AG04449 (cell line): ENCODE results near the gene VAPA.
"Not testable (repeated sequence)": the region's sequence is repeated elsewhere in the genome, so short reads cannot be mapped to it uniquely, and the experiment has no call there.

Experiments used
- CTCF ChIA-PET: fragments of 350-600 bp; formaldehyde crosslinking; extraction: SDS; loops from one replicate; lab custom pipeline; 2021; ENCODE audit warnings: antibody characterized with exemption; lab: Yijun Ruan, JAX
- POLR2A ChIA-PET: fragments of 400-600, 350-600 bp; formaldehyde crosslinking; extraction: SDS; loops from one replicate; lab custom pipeline; 2020; ENCODE audit warnings: antibody characterized with exemption, inconsistent platforms; lab: Yijun Ruan, JAX
- DNase-seq: peaks from one replicate; pipeline ENCODE4 v3.0.0-alpha.2; 2010; ENCODE audit warnings: low read depth, low spot score
- H3K4me3 ChIP-seq: 2 replicates; pipeline ENCODE4 v1.5.1; 2011; ENCODE audit warnings: low read depth, mild to moderate bottlenecking, control low read depth, low read length
- CTCF ChIP-seq: IDR thresholded peaks from one replicate; pipeline ENCODE4 v1.5.1; 2011; ENCODE audit warnings: mild to moderate bottlenecking, moderate library complexity, low read length, control low read depth, inconsistent platforms; ENCODE audit not compliant: insufficient read depth; ENCODE audit errors: missing control alignments

Gene VAPA

DNA sequence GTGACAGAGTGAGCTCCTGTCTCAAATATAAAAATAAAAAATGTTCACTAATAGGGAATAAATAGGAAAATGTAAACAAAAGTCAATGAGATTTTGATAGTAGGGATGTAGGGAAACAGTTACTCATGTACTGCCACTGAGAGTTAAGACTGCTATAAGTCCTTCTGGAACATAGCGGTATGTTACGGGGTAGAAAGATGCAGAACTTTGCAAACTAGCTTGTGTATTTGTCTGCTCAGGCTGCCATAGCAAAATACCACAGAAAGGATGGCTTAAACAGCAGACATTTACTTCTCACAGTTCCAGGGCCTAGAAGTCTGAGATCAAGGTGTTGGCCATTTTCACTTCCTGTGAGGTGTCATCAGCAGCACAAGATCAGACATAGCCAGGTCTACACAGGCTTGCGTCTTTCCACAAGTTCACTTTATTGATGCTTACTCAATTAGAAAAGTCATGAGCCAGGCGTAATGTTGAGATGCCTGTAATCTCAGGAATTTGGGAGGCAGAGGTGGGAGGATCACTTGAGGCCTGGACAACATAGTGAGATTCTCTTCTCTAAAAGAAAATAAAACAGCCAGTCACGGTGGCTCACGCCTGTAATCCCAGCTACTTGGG is 19.3 kb upstream of the VAPA start:
- ChIA-PET POLR2A (no interaction called here), CTCF (no interaction called here)
- no peak for TF ChIP-seq CTCF
- no peak for DNase-seq
- no peak overlapping the region for H3K4me3 ChIP-seq

GRCh38 chr18:9897129-9897528 is 16.7 kb upstream of the VAPA start:
- DNase-seq: no peak
- TF ChIP-seq CTCF: no peak
- POLR2A ChIA-PET: no interaction called here
- CTCF ChIA-PET: interaction anchor here (1.2 kb wide), 1 partner anchor 213 kb away, joined by 3 read pairs; no protein-coding TSS in a partner anchor
- H3K4me3 ChIP-seq: no peak overlapping the region

- CTCF ChIA-PET: interaction anchor here (1.2 to 1.5 kb wide), 2 partner anchors 12 to 213 kb away, joined by 3 read pairs; partner anchors contain the start of gene TXNDC2
- POLR2A ChIA-PET: not testable (repeated sequence)
Observed at GRCh38 chr18:9897787-9898291, 16.0 kb upstream of the VAPA start.

GRCh38 chr18:9898792-9899549 is 14.8 kb upstream of the VAPA start:
- no peak overlapping the region for H3K4me3 ChIP-seq
- POLR2A ChIA-PET: no interaction called here
- CTCF ChIA-PET: interaction anchor here (1.5 kb wide), 1 partner anchor 13 kb away, joined by 3 read pairs; the partner anchor contains the start of gene TXNDC2
- no peak for TF ChIP-seq CTCF
- DNase-seq: no peak

More at GRCh38 chr18:9897787-9898291, 16.0 kb upstream of the VAPA start:
- DNase-seq, H3K4me3 ChIP-seq: not testable (repeated sequence)

GRCh38 chr18:9899550-9899930 is 14.3 kb upstream of the VAPA start:
- POLR2A ChIA-PET, H3K4me3 ChIP-seq, DNase-seq: not testable (repeated sequence)
- CTCF ChIA-PET: interaction anchor here (1.5 kb wide), 1 partner anchor 14 kb away, joined by 3 read pairs; the partner anchor contains the start of gene TXNDC2

DNA sequence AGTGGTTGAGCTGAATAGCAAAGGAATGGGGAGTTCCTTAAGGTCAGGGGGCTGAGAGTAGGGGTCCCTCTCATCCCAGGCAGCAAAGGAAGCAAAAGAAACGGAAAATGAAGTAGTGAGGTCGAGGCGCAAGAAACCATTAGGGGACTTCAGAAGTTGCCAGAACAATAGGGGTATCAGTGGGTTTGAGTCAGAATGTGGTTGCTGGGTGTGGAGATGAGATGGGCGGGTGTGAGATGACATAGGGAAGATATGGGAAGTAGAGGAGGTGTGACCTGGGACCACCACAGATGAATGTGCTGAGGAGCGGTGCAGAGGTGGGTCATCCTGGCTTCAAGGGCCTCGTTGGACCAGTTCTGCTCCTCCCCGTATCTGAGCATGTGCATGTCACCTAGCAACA is 13.1 kb upstream of the VAPA start:
- ChIA-PET POLR2A (no interaction called here), CTCF (no interaction called here)
- no peak overlapping the region for H3K4me3 ChIP-seq
- TF ChIP-seq CTCF: no peak
- DNase-seq: no peak

GRCh38 chr18:9901377-9901776 is 12.4 kb upstream of the VAPA start:
- no peak overlapping the region for H3K4me3 ChIP-seq
- ChIA-PET POLR2A (no interaction called here), CTCF (no interaction called here)
- no peak for DNase-seq
- TF ChIP-seq CTCF: no peak

DNA sequence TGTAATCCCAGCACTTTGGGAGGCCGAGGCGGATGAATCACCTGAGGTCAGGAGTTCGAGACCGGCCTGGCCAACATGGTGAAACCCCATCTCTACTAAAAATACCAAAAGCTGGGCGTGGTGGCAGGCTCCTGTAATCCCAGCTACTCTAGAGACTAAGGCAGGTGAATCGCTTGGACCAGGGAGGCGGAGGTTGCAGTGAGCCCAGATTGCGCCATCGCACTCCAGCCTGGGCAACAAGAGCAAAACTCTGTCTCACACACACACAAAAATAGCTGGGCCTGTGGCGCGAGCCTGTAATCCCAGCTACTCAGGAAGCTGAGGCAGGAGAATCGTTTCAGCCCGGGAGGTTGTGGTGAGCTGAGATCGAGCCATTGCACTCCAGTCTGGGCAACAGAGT is 11.6 kb upstream of the VAPA start:
- CTCF ChIA-PET, H3K4me3 ChIP-seq, DNase-seq, POLR2A ChIA-PET: not testable (repeated sequence)
